C4-2B (cell line): Measurements from ENCODE around the gene COL15A1.

Experiments
- ZFX ChIP-seq: fragments of 450-650 bp; IDR thresholded peaks from 2 replicates; pipeline ENCODE4 v1.6.1; 2017
- TF ChIP-seq, protein P1 (sequence below): fragments of 450-650 bp; conservative IDR thresholded peaks from 2 replicates; pipeline ENCODE4 v1.5.1; 2017; ENCODE audit warnings: mild to moderate bottlenecking

DNA sequence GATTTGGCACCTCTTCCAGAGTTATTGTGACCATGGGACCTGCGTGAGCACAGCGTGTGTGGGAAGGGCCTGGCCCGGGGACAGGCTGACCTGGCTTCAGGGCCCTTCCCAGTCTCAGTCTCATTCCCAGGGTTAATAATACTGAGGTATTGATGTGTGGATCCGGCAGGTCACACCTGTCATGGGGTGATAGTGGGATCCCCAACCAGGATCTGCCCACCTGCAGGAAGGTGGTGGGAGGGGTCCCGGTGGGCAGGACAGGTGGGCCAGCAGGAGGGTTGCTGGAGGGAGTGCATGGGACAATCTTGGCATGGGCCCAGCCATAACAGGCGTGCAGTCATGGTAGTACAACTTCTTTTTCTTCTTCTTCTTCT, 55.4 kb downstream of the COL15A1 start:
- TF ChIP-seq, protein P1, sequence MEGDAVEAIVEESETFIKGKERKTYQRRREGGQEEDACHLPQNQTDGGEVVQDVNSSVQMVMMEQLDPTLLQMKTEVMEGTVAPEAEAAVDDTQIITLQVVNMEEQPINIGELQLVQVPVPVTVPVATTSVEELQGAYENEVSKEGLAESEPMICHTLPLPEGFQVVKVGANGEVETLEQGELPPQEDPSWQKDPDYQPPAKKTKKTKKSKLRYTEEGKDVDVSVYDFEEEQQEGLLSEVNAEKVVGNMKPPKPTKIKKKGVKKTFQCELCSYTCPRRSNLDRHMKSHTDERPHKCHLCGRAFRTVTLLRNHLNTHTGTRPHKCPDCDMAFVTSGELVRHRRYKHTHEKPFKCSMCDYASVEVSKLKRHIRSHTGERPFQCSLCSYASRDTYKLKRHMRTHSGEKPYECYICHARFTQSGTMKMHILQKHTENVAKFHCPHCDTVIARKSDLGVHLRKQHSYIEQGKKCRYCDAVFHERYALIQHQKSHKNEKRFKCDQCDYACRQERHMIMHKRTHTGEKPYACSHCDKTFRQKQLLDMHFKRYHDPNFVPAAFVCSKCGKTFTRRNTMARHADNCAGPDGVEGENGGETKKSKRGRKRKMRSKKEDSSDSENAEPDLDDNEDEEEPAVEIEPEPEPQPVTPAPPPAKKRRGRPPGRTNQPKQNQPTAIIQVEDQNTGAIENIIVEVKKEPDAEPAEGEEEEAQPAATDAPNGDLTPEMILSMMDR, result peak; percentile 60
- TF ChIP-seq ZFX, result no peak
